Endothelial cell of umbilical vein (primary cell): ENCODE results near the gene CELA3B. TPM values are rescaled to one million over a fixed set of nuclear protein-coding genes. Genes with fewer than 3 reads are reported as not detected.

Source experiments
- BruUV-seq: library from RNA; stranded (reverse); fragments of 400-500 nt; replicated peaks from 2 replicates; lab custom pipeline; 2021; lab: Mats Ljungman, UMichigan
- CTCF ChIA-PET: fragments of 300-600, 350-600 bp; sonication (Branson Sonifier 250); formaldehyde crosslinking; loops from one replicate; lab custom pipeline; 2021; ENCODE audit warnings: antibody characterized with exemption, inconsistent platforms; lab: Charles Lee
- POLR2A ChIA-PET: fragments of 300-600, 350-600 bp; sonication (Branson Sonifier 250); formaldehyde crosslinking; loops from one replicate; lab custom pipeline; 2021; ENCODE audit warnings: antibody characterized with exemption, inconsistent platforms; lab: Charles Lee
- DNase-seq: peaks from one replicate; pipeline ENCODE4 v3.0.0-alpha.2; 2011; ENCODE audit warnings: low read depth, low spot score
- FAIRE-seq: peaks from 2 replicates; lab custom pipeline; 2011; peaks lifted over from hg19 to GRCh38; lab: Jason Lieb, UNC
- H2AFZ ChIP-seq: 2 replicates; pipeline ENCODE4 v1.6.0; 2012; ENCODE audit warnings: low read depth, low read length, control low read depth, inconsistent platforms
- H3K27ac ChIP-seq: 2 replicates; pipeline ENCODE4 v1.5.1; 2011; ENCODE audit warnings: low read depth, mild to moderate bottlenecking, control low read depth, low read length, moderate library complexity; ENCODE audit not compliant: insufficient read depth
- H3K27me3 ChIP-seq, 2 experiments: 2 replicates each; pipeline versions ENCODE4 v1.6.0 to v1.6.1; 2011; ENCODE audit warnings: low read length in 2 of 2, mixed read lengths in 1 of 2; ENCODE audit not compliant: control insufficient read depth in 2 of 2, insufficient read depth in 2 of 2
- H3K36me3 ChIP-seq, 2 experiments: 2 replicates in 1 of 2; 3 replicates in 1 of 2; pipeline ENCODE4 v1.5.1; 2011; ENCODE audit warnings: low read length in 2 of 2, mild to moderate bottlenecking in 1 of 2, moderate library complexity in 1 of 2; ENCODE audit not compliant: control insufficient read depth in 2 of 2, insufficient read depth in 2 of 2; ENCODE audit errors: extremely low read depth in 1 of 2
- H3K4me1 ChIP-seq: 3 replicates; pipeline ENCODE4 v1.5.1; 2011; ENCODE audit warnings: mild to moderate bottlenecking, low read length; ENCODE audit not compliant: control insufficient read depth, insufficient read depth; ENCODE audit errors: extremely low read depth
- H3K4me2 ChIP-seq: 2 replicates; pipeline ENCODE4 v1.6.1; 2011; ENCODE audit warnings: low read length, control low read depth, mixed read lengths; ENCODE audit not compliant: insufficient read depth
- H3K4me3 ChIP-seq, 3 experiments: fragments of 200-600 bp in 1 of 3; sonication (generic), shearing (Covaris generic) in 1 of 3; replicated peaks in 1 of 3; 2 replicates each; pipeline ENCODE4 v1.5.1; 2011 to 2016; ENCODE audit warnings: control low read depth in 3 of 3, low read length in 3 of 3, mild to moderate bottlenecking in 2 of 3, inconsistent platforms in 1 of 3, low read depth in 1 of 3, moderate library complexity in 1 of 3; ENCODE audit not compliant: insufficient read depth in 1 of 3
- H3K79me2 ChIP-seq: 2 replicates; pipeline ENCODE4 v1.6.0; 2012; ENCODE audit warnings: low read length, inconsistent platforms; ENCODE audit not compliant: control insufficient read depth, insufficient read depth
- H3K9ac ChIP-seq: replicated peaks from 2 replicates; pipeline ENCODE3; 2011; ENCODE audit warnings: low read length, control low read depth; ENCODE audit not compliant: insufficient read depth; ENCODE audit errors: extremely low read depth
- H3K9me1 ChIP-seq: replicated peaks from 3 replicates; pipeline ENCODE4 v1.6.0; 2011; ENCODE audit warnings: mild to moderate bottlenecking, low read length; ENCODE audit not compliant: control insufficient read depth, insufficient read depth; ENCODE audit errors: extremely low read depth
- H3K9me3 ChIP-seq: replicated peaks from 2 replicates; pipeline ENCODE4 v1.5.1; 2012; ENCODE audit warnings: low read length, inconsistent platforms; ENCODE audit not compliant: control insufficient read depth, insufficient read depth
- H4K20me1 ChIP-seq: replicated peaks from 2 replicates; pipeline ENCODE3; 2011; ENCODE audit warnings: mild to moderate bottlenecking, low read length; ENCODE audit not compliant: control insufficient read depth, insufficient read depth; ENCODE audit errors: extremely low read depth
- CTCF ChIP-seq, 2 donors: IDR thresholded peaks; 1 replicate in 1 of 2; 2 replicates in 1 of 2; pipeline ENCODE4 v1.5.1; 2011; ENCODE audit warnings: low read length in 2 of 2, mild to moderate bottlenecking in 2 of 2, moderate library complexity in 2 of 2, control low read depth in 1 of 2, inconsistent platforms in 1 of 2, low read depth in 1 of 2; ENCODE audit not compliant: insufficient read depth in 1 of 2; ENCODE audit errors: extremely low read depth in 1 of 2
- EZH2 ChIP-seq: IDR thresholded peaks from 2 replicates; pipeline ENCODE4 v1.6.1; 2012; ENCODE audit warnings: borderline replicate concordance, low read depth, mild to moderate bottlenecking, moderate library complexity, low read length, inconsistent platforms; ENCODE audit not compliant: severe bottlenecking
- FOS ChIP-seq: IDR thresholded peaks from 2 replicates; pipeline ENCODE4 v1.6.1; 2011; ENCODE audit warnings: mild to moderate bottlenecking, low read length, moderate library complexity, borderline replicate concordance; ENCODE audit not compliant: insufficient read depth
- GATA2 ChIP-seq: IDR thresholded peaks from 2 replicates; pipeline ENCODE4 v1.7.0; 2011; ENCODE audit warnings: low read depth, mild to moderate bottlenecking, moderate library complexity, mixed read lengths, low read length; ENCODE audit not compliant: insufficient read length, insufficient read depth
- JUN ChIP-seq: IDR thresholded peaks from 2 replicates; pipeline ENCODE4 v1.6.1; 2011; ENCODE audit warnings: borderline replicate concordance, low read depth; ENCODE audit not compliant: insufficient read length, insufficient read depth
- MAX ChIP-seq: IDR thresholded peaks from 2 replicates; pipeline ENCODE4 v1.6.1; 2011; ENCODE audit not compliant: insufficient read depth, insufficient read length
- MYC ChIP-seq: IDR thresholded peaks from one replicate; pipeline ENCODE4 v1.6.1; 2011; ENCODE audit warnings: mild to moderate bottlenecking, low read depth, low read length
- POLR2A ChIP-seq: IDR thresholded peaks from 2 replicates; pipeline ENCODE4 v1.6.1; 2012; ENCODE audit warnings: low read depth, mild to moderate bottlenecking, control low read depth, low read length
- POLR2AphosphoS5 ChIP-seq: IDR thresholded peaks from 2 replicates; pipeline ENCODE4 v1.6.1; 2012; ENCODE audit warnings: low read depth, mild to moderate bottlenecking, control low read depth, low read length, moderate library complexity; ENCODE audit not compliant: insufficient read depth
- dilution Hi-C: fragments of 300-500 bp; cut with MboI; formaldehyde crosslinking; loops from one replicate; pipeline ENCODE4 v1.15.0; 2019; ENCODE audit warnings: low sequenced_read_pairs; ENCODE audit not compliant: extremely low pct_ligation_motif_present
- intact Hi-C: fragments of 100-400 bp; cut with micrococcal nuclease; formaldehyde crosslinking; loops from one replicate; pipeline ENCODE4 v1.10.0; 2022
- polyA plus RNA-seq, 4 experiments: library from polyadenylated mRNA; depleted of rRNA in 3 of 4; stranded (reverse) in 3 of 4; unstranded in 1 of 4; fragments of >200 nt; gene quantifications; 2 replicates each; pipeline versions ENCODE4 v1.2.1 to v1.2.3, GENCODE V29; 2011 to 2012; ENCODE audit warnings: missing spikeins in 1 of 4
- total RNA-seq: library from RNA; stranded (reverse); gene quantifications from 2 replicates; pipeline ENCODE4 v1.2.3, GENCODE V29; 2021

CELA3B gene
- total and polyA plus RNA-seq, 2 donors (not counting 3 experiments of a cell fraction or from before 2014, with no cell fraction given) = 0.32 TPM; not detected in 1

GRCh38 chr1:21955058-21955457 lies 21.8 kb upstream of the CELA3B start:
- no peak overlapping the region for H3K9ac ChIP-seq
- no peak overlapping the region for H3K4me2 ChIP-seq
- H3K27me3 ChIP-seq = no peaks in the 10 kb centered on the region
- H3K9me1 ChIP-seq = no peaks in the 10 kb centered on the region
- no peaks in the 10 kb centered on the region for H3K9me3 ChIP-seq
- ChIA-PET POLR2A (interaction anchor here (0.5 to 0.7 kb wide), 3 partner anchors 12 to 630 kb away, joined by 4 to 5 read pairs (median 4); no protein-coding TSS in a partner anchor), CTCF (interaction anchor here (2.8 to 11.3 kb wide), 3 partner anchors 11 to 22 kb away, joined by 20 to 95 read pairs (median 29); partner anchors contain the start of gene HSPG2)
- H2AFZ ChIP-seq = no peak overlapping the region
- peaks cover 35% of the 10 kb centered on the region for H3K4me1 ChIP-seq
- intact Hi-C loops = no loop called here
- no peaks in the 10 kb centered on the region for H3K79me2 ChIP-seq
- dilution Hi-C loops = no loop called here
- FAIRE-seq (no peak), DNase-seq (no peak)
- no peaks in the 10 kb centered on the region for H4K20me1 ChIP-seq
- H3K4me3 ChIP-seq = no peak overlapping the region
- no peak overlapping the region for H3K27ac ChIP-seq
- no TSS peak for BruUV-seq
- H3K36me3 ChIP-seq = no peaks in the 10 kb centered on the region
- TF ChIP-seq POLR2A = no peak
- no peak for TF ChIP-seq GATA2
- TF ChIP-seq MYC = no peak
- no peak for TF ChIP-seq EZH2

GRCh38 chr1:21955501-21956281 lies 21.1 kb upstream of the CELA3B start:
- dilution Hi-C loops = no loop called here
- intact Hi-C loops = no loop called here
- FAIRE-seq (no peak), DNase-seq (no peak)
- no TSS peak for BruUV-seq
- CTCF ChIA-PET = interaction anchor here (1.8 to 11.3 kb wide), 4 partner anchors 12 to 31 kb away, joined by 4 to 95 read pairs (median 24); partner anchors contain the start of gene HSPG2
- H3K9me1 ChIP-seq = no peaks in the 10 kb centered on the region
- no peaks in the 10 kb centered on the region for H3K36me3 ChIP-seq
- H3K4me3 ChIP-seq = no peak overlapping the region
- H3K4me2 ChIP-seq = peak overlapping the region; percentile 23
- no peak for TF ChIP-seq MAX
- no peak for TF ChIP-seq MYC
- TF ChIP-seq EZH2 = no peak
- TF ChIP-seq GATA2 = no peak
- no peak for TF ChIP-seq POLR2A
- no peak for TF ChIP-seq POLR2AphosphoS5
- TF ChIP-seq FOS = no peak
- no peak for TF ChIP-seq JUN
- no peak for TF ChIP-seq CTCF (IDR thresholded peaks at IDR 0.05; ENCODE audit: extremely low read depth in 1 of 2, insufficient read depth in 1 of 2, low read depth in 1 of 2, low read length in 2 of 2)
- H3K79me2 ChIP-seq = no peaks in the 10 kb centered on the region
- no peak overlapping the region for H2AFZ ChIP-seq
- peak overlapping the region; percentile 6 for H3K27ac ChIP-seq
- no peak overlapping the region for H3K9ac ChIP-seq
- no peaks in the 10 kb centered on the region for H3K27me3 ChIP-seq
- no peaks in the 10 kb centered on the region for H4K20me1 ChIP-seq
- POLR2A ChIA-PET = interaction anchor here (0.5 to 0.8 kb wide), 3 partner anchors 11 to 631 kb away, joined by 4 to 5 read pairs (median 4); no protein-coding TSS in a partner anchor
- H3K9me3 ChIP-seq = no peaks in the 10 kb centered on the region
- H3K4me1 ChIP-seq = peaks cover 35% of the 10 kb centered on the region
